HEK293 (cell line): ENCODE data around the gene LZTFL1.

ENCODE experiments used
- CTCF ChIP-seq: fragments of 450-650 bp; formaldehyde crosslinking; IDR thresholded peaks from 2 replicates; pipeline ENCODE4 v1.5.1; 2016; ENCODE audit warnings: missing biosample characterization, missing genetic modification characterization
- KLF16 ChIP-seq: fragments of 450-650 bp; formaldehyde crosslinking; IDR thresholded peaks from 2 replicates; pipeline ENCODE4 v1.5.1; 2017; ENCODE audit warnings: missing biosample characterization, missing genetic modification characterization
- MYNN ChIP-seq: fragments of 450-650 bp; formaldehyde crosslinking; IDR thresholded peaks from 2 replicates; pipeline ENCODE4 v1.5.1; 2016; ENCODE audit warnings: missing biosample characterization, missing genetic modification characterization, borderline replicate concordance
- OSR2 ChIP-seq: fragments of 450-650 bp; formaldehyde crosslinking; IDR thresholded peaks from 2 replicates; pipeline ENCODE4 v1.5.1; 2016; ENCODE audit warnings: missing biosample characterization, missing genetic modification characterization
- YY1 ChIP-seq: fragments of 450-650 bp; formaldehyde crosslinking; IDR thresholded peaks from 2 replicates; pipeline ENCODE4 v1.5.1; 2018; ENCODE audit warnings: missing biosample characterization, missing genetic modification characterization
- ZFHX2 ChIP-seq: fragments of 450-650 bp; formaldehyde crosslinking; conservative IDR thresholded peaks from 2 replicates; pipeline ENCODE4 v1.5.1; 2016; ENCODE audit warnings: missing biosample characterization, missing genetic modification characterization
- ZNF175 ChIP-seq: fragments of 450-650 bp; formaldehyde crosslinking; IDR thresholded peaks from 2 replicates; pipeline ENCODE4 v1.5.1; 2016; ENCODE audit warnings: missing biosample characterization, missing genetic modification characterization
- ZNF211 ChIP-seq: fragments of 450-650 bp; formaldehyde crosslinking; IDR thresholded peaks from 2 replicates; pipeline ENCODE4 v1.5.1; 2016; ENCODE audit warnings: low read depth, missing biosample characterization, missing genetic modification characterization
- ZNF26 ChIP-seq: fragments of 450-650 bp; formaldehyde crosslinking; IDR thresholded peaks from 2 replicates; pipeline ENCODE4 v1.5.1; 2016; ENCODE audit warnings: missing biosample characterization, missing genetic modification characterization
- ZNF274 ChIP-seq, 2 experiments: fragments of 200-500 bp in 1 of 2; fragments of 450-650 bp in 1 of 2; sonication (Bioruptor generic) in 1 of 2; formaldehyde crosslinking in 1 of 2; IDR thresholded peaks; 2 replicates each; pipeline versions ENCODE4 v1.5.1 to v1.6.1; 2014 to 2016; ENCODE audit warnings: borderline replicate concordance in 1 of 2, inconsistent platforms in 1 of 2, low read length in 1 of 2, missing biosample characterization in 1 of 2, missing genetic modification characterization in 1 of 2
- ZNF292 ChIP-seq: fragments of 450-650 bp; formaldehyde crosslinking; IDR thresholded peaks from 2 replicates; pipeline ENCODE4 v1.5.1; 2016; ENCODE audit warnings: low read depth, missing biosample characterization, missing genetic modification characterization, borderline replicate concordance
- ZNF350 ChIP-seq: fragments of 450-650 bp; formaldehyde crosslinking; IDR thresholded peaks from 2 replicates; pipeline ENCODE4 v1.5.0; 2017; ENCODE audit warnings: missing biosample characterization, mild to moderate bottlenecking, missing genetic modification characterization
- ZNF362 ChIP-seq: fragments of 450-650 bp; formaldehyde crosslinking; IDR thresholded peaks from 2 replicates; pipeline ENCODE4 v1.5.1; 2016; ENCODE audit warnings: missing biosample characterization, missing genetic modification characterization
- ZNF707 ChIP-seq: fragments of 450-650 bp; formaldehyde crosslinking; IDR thresholded peaks from 2 replicates; pipeline ENCODE4 v1.5.1; 2016; ENCODE audit warnings: missing biosample characterization, missing genetic modification characterization

GRCh38 chr3:45774581-45775521 is 67.1 kb downstream of the LZTFL1 start:
- TF ChIP-seq ZNF707 (tag by site-specific recombination), result no peak
- no peak for TF ChIP-seq YY1 (tag by site-specific recombination)
- no peak for TF ChIP-seq CTCF (tag by site-specific recombination)
- TF ChIP-seq ZNF175 (tag by site-specific recombination), result no peak
- no peak for TF ChIP-seq ZNF211 (tag by site-specific recombination)
- no peak for TF ChIP-seq ZNF362
- no peak for TF ChIP-seq KLF16 (tag by site-specific recombination)
- TF ChIP-seq ZNF274 (IDR thresholded peaks at IDR 0.05; ENCODE audit: low read length), result no peak
- TF ChIP-seq ZNF274 (tag by site-specific recombination; IDR thresholded peaks at IDR 0.05; ENCODE audit: borderline replicate concordance), result no peak
- no peak for TF ChIP-seq OSR2
- TF ChIP-seq ZNF292 (tag by site-specific recombination), result no peak
- no peak for TF ChIP-seq ZFHX2 (tag by site-specific recombination)
- TF ChIP-seq MYNN, result no peak
- TF ChIP-seq ZNF26 (tag by site-specific recombination), result no peak
- no peak for TF ChIP-seq ZNF350 (tag by site-specific recombination)
